D721Med (cell line): Measurements from ENCODE around the gene CNPY3.

Experiments
- DNase-seq: peaks from one replicate; pipeline ENCODE4 v3.0.0; 2011; ENCODE audit warnings: low spot score; ENCODE audit not compliant: insufficient read length
- FAIRE-seq: peaks from 2 replicates; lab custom pipeline; 2011; peaks lifted over from hg19 to GRCh38; lab: Jason Lieb, UNC
- TF ChIP-seq, protein P1 (sequence below): IDR thresholded peaks from 2 replicates; pipeline ENCODE4 v1.5.1; 2012; ENCODE audit warnings: mild to moderate bottlenecking, control low read depth; ENCODE audit not compliant: insufficient read depth; ENCODE audit errors: missing control alignments

The CNPY3 gene

DNA sequence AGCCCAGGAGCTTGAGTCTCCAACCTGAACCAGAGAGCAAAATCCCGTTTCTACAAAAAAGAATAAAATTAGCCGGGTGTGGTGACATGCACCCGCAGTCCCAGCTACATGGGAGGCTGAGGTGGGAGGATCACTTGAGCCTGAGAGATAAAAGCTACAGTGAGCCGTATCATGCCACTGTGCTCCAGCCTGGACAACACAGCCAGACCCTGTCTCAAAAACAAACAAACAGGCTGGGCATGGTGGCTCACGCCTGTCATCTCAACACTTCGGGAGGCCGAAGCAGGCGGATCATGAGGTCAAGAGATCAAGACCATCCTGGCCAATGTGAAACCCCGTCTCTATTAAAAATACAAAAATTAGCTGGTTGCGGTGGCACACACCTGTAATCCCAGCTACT is 24.8 kb upstream of the CNPY3 start:
- FAIRE-seq, result no peak
- DNase-seq, result no peak
- TF ChIP-seq, protein P1, sequence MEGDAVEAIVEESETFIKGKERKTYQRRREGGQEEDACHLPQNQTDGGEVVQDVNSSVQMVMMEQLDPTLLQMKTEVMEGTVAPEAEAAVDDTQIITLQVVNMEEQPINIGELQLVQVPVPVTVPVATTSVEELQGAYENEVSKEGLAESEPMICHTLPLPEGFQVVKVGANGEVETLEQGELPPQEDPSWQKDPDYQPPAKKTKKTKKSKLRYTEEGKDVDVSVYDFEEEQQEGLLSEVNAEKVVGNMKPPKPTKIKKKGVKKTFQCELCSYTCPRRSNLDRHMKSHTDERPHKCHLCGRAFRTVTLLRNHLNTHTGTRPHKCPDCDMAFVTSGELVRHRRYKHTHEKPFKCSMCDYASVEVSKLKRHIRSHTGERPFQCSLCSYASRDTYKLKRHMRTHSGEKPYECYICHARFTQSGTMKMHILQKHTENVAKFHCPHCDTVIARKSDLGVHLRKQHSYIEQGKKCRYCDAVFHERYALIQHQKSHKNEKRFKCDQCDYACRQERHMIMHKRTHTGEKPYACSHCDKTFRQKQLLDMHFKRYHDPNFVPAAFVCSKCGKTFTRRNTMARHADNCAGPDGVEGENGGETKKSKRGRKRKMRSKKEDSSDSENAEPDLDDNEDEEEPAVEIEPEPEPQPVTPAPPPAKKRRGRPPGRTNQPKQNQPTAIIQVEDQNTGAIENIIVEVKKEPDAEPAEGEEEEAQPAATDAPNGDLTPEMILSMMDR, result no peak

DNA sequence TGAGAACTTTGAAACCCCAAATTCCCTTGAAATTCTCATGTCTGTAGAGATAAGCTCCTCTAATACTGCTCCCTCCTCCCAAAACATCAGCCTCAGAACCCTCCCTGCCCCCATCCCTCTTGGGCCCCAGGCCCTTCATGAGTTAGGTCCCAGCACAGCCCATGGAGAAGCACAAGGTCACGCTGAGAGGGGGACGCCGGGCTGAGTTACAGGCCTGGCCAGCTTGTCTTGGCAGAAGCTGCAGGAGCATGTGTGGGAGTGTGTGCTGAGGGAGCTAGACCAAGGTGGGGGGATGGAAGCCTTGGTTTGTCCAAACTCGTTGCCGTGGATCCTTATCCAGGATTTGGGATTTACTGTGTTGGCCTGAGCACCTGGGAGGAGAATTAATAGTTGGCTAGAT is 21.9 kb upstream of the CNPY3 start:
- TF ChIP-seq, protein P1, result no peak
- DNase-seq, result no peak
- no peak for FAIRE-seq

DNA sequence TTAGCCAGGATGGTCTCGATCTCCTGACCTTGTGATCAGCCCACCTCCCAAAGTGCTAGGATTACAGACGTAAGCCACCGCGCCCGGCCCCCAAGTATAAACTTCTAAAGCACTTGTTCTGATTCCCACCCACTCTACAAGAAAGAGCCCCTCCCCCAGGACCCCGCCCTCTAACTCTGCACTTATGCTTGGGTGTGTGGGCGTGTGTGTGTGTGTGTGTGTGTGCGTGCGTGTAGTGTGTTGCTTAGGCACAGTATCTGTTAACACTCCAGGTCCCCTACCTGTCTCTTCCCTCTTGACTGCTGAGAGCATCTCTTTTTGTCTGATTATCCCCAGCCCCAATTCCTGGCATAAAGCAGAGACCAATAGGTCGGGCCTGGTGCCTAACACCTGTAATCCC is 19.4 kb upstream of the CNPY3 start:
- FAIRE-seq, result no peak
- TF ChIP-seq, protein P1, result no peak

DNA sequence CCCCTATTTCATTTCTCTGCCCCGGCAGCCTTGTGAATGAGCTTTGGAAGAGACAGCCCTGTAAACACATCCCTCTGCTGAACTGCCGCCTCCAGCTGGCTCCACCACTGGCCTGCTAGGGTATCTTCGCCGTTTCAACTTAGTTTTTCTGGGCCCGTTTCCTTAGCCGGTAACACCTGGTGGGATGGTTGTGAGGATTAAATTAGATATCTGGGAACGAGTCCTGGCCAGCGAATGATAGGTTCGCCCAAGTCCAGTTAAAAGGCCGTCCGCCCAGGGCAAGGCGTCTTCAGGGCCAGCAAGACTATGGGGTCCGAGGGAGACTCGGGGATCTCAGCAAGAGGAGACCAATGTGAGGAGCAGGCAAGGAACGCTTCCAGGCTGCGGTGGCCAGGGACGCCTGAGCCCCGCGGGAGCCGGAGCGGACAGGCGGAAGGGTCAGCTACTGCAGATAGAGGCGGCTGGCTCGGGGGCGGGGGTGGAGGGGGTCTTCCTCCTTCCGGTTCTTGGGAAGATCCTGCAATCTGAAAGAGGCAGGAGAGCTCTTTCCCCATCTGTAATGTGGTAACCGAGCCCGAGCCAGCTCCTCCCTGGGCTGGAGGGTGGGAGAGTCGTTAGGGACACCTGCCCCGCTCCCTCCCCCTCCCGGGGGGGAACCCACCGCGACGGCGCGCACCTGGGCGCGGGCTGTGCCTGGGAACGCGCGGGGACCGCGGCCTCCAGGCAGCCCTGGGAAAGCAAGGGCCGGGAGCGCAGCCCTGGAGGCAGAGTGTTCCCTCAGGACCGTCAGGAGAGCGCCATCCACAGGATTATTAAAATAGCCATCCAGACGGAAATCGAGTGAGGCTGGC is 17.9 kb upstream of the CNPY3 start:
- no peak for FAIRE-seq
- TF ChIP-seq, protein P1, result no peak
- DNase-seq, result no peak

More for the DNA sequence above, 19.4 kb upstream of the CNPY3 start:
- DNase-seq, result no peak

DNA sequence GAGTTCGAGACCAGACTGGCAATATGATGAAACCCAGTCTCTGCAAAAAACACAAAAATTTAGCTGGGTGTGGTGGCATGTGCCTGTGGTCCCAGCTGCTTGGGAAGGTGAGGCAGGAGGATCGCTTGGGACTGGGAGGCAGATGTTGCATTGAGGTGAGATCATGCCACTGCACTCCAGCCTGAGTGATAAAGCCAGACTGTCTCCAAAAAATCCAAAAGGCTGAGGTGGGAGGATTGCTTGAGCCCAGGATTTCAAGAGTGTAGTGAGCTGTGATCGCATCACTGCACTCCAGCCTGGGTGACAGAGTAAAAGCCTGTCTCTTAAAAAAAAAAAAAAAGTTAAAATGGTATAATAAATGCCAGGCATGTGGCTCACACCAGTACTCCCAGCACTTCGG is 14.7 kb upstream of the CNPY3 start:
- TF ChIP-seq, protein P1, result no peak
- no peak for DNase-seq
- FAIRE-seq, result no peak

DNA sequence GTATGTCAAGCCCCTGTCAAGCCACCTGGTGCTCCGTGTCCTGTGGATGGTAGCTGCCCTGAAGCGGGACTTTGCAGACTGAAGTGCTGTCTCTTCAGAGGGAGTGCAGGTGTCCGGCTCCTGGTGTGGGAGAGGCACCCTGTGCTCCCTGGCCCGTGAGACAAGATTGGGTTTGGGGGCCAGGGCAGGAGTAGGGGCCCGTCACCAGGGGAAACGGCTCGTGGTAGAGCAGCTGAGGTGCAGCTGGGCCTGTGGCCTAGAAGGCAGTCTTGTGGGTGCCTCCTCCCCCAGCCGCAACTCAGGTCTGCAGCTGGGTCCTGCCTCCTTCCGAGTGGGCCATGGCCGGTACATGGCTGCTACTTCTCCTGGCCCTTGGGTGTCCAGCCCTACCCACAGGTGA is 13.5 kb upstream of the CNPY3 start, which contains the start of gene PTCRA:
Gene PTCRA (plus strand): TSS at position 322 of the 400 bp plus-strand sequence. CDS start 17 bp downstream, at position 339.
- TF ChIP-seq, protein P1, result no peak
- FAIRE-seq, result no peak
- no peak for DNase-seq

DNA sequence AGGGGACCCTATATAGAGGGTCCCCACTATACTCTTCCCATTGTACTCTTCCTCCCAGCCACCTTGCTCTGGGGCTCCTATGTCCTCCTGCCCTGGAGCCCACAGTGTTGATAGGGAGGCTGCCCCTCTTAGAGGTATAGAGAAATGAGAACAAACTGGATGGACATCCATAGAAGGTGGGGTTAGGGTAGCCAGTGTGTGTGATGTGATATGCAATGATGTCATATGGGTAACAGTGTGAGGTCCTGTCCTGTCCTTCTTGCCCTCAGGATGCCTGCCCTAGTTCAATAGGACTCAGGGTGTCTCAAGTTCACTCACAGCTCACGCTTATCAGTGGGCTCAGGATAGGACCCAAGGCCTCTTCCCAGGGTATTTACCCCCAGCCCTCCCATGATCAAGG is 13.0 kb upstream of the CNPY3 start:
- FAIRE-seq (no peak), DNase-seq (no peak)
- TF ChIP-seq, protein P1, result no peak
